HG02623 (cell line): ENCODE results near the gene LACTBL1.

Source experiments
- ATAC-seq: cut with Tn5 transposase; IDR thresholded peaks from one replicate; pipeline ENCODE4 v1.9.1; 2021; ENCODE audit warnings: moderate library complexity; ENCODE audit not compliant: unreplicated experiment

LACTBL1 gene

GRCh38 chr1:22976461-22977243 lies 4.0 kb upstream of the LACTBL1 start:
- ATAC-seq: no peak

DNA sequence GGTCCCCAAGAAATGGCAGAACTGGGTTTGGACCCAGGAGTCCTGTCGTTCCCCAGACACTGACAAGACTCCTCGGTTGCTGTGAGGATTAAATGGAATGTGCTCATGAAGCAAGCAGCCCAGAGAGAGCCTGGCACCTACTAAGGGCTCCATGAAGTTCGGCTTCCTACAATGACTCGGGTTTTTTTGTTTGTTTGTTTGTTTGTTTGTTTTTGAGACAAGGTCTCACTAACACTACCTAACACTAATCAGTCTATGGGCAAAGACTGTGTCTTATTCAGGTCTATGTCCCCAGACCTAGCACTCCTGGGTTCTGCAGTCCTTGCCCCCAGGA lies 3.4 kb upstream of the LACTBL1 start:
- no peak for ATAC-seq

GRCh38 chr1:22975694-22976093 lies 3.0 kb upstream of the LACTBL1 start:
- no peak for ATAC-seq

- no peak for ATAC-seq
Measured at GRCh38 chr1:22971611-22972405, 858 bp downstream of the LACTBL1 start.

DNA sequence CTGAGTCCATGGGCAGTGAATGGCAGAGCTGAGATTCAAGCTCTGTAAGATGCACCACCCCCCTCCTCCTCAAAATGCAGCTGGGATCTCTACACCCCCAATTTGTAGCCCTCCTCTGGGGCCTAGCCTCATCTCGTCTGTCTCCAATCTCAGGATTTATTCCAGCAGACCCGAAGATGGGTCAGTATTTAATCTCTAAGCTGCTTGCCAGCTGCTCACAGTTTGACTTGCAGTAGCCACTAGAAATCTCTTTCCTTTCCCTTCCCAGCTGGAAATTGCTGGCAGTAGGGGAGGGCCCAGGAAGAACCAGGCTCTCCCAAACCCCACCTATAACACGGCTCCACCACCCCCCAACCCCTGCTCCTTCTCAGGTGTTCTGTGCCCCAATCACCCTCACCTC lies 1.5 kb downstream of the LACTBL1 start:
- no peak for ATAC-seq

GRCh38 chr1:22970096-22970495 lies 2.6 kb downstream of the LACTBL1 start:
- ATAC-seq: no peak

GRCh38 chr1:22969304-22969709 lies 3.4 kb downstream of the LACTBL1 start:
- ATAC-seq: no peak

DNA sequence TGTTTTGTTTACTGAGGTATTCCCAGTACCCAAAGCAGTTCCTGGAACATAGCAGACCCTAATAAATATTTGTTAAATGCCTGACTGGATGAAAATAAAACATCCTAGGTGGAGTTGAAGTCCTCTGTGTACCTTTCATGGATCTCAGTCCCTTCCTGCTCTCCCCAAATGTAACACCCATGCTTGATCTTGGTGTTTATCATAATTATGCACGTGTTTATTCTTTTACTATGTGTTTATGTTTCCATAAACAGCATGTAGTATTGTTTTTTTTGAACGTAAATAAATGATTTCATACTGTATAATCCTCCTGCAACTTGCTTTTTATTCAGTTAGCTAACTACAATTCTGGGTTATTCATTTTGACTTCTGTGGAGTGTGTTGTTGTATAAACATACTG lies 4.8 kb downstream of the LACTBL1 start:
- ATAC-seq: no peak

DNA sequence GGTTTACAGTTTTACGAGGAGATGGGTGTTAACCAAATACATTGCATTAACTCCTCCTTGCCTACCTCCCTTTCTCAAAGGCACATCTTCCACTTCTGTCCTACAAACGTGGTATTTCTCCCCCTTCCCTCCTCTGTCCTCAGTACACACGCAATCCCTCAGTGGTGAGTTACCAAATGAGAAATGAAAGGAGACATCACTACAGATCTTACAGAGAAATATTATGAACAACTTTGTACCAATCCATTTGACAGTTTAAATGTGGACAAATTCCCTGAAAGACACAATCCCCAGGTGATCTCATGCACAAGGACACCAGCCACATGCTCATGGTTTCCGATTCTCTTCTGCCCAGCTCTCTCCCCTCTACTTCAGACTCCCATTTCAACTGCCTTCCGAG lies 6.4 kb downstream of the LACTBL1 start:
- ATAC-seq: no peak

DNA sequence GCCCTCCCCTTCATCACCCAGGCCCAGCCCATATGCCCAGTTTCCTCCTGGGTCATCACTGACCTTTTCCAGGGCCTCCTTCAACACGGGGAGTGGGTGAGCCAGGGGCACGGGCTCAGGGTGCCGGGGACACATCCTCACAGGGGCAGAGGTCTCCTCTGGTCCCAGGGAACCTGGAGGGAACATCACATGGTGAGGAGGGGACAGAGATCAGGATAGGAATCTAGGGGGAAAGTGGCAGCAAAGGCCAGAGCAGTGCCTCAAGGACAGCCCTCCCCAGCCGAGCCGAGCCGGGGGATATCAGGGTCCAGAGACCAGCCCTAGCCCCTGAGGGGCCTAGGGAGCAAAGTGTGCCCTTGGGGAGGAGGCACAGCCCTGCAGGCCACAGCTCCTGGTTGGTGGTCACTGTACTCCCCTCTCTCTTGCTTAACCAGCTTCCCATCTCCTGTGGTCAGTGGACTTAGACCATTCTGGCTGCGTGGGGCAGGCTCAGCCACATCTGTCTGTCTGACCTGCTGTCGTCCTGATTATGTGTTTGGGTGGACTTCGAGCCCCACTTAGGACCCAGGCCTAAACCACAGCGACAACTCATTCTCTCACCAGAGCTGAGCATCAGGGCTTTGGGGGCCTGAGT lies 9.5 kb downstream of the LACTBL1 start:
- no peak for ATAC-seq

GRCh38 chr1:22962558-22962957 lies 10.1 kb downstream of the LACTBL1 start:
- ATAC-seq: no peak

- ATAC-seq: no peak
Measured at GRCh38 chr1:22959545-22960360, 12.9 kb downstream of the LACTBL1 start.

DNA sequence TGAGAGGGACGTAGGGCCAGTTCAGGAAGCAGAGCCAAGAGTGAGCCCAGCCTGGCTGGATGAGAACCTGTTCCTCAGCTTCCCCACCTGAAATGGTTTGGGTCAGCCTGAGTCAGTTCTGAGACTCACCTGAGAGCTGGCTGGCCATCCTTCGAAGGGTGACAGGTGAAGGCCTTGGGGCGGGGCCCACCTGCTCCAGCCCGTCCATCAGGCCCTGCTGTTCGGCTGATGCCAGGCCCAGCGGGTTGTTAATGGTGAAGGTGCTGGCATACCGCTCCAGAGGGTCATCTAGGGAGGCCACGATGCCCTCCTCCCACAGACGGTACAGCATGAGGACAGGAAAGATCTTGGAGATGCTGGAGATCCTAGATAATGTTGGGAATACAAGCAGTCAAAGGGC lies 14.1 kb downstream of the LACTBL1 start:
- no peak for ATAC-seq

- ATAC-seq: no peak
Measured at GRCh38 chr1:22957066-22957465, 15.6 kb downstream of the LACTBL1 start.

DNA sequence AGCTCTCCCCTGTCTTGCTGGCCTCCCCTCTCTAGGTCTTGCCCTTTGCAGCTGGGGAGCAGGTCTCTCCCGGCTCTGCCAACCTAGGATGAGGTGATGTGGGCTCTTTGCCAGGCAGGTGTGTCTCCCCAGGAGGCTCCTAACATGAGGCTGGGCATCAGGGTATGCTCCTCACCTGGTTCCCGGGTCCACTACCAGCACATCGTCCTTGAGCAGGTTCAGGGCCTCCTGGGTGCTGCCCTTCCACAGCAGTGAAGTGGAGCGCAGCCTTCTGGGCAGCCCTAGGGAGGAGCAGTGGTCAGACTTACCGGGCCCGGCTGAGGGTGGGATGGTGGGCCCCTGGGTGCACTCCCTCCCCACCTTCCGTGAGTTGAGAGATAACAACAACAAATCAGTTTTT lies 17.5 kb downstream of the LACTBL1 start:
- no peak for ATAC-seq

- ATAC-seq: no peak
Measured at GRCh38 chr1:22953740-22954141, 18.9 kb downstream of the LACTBL1 start.

DNA sequence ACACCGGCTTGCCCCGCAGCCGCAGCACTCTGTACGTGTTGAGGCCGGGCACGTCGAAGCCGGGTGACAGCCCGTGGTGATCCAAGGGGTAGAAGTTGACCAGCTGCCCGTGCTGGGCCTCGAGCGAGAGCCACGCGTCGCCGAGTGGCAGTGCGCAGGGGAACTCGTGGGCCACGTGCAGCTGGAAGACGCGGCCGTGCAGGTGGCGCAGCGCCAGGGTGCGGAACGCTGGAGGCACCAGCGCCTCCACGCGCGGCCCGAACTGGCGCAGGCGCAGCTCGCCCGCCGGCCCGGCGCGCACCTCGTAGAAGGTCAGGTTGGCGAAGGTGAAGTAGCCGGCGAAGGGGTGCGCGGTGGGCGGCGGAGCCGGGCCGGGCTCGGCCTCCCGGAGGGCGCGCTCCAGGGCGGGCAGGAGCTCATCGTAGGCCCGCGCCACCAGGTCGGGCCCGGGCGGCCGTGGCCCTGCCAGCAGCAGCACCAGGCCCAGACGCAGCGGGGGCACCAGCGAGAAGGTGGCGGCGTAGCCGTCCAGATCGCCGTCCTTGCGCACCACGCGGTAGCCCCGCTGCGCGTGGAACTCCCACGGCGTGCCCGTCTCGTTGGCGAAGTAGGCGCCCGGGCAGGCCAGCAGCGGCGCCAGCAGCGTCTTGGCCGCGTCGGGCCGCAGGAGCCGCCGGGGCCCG lies 19.5 kb downstream of the LACTBL1 start:
- ATAC-seq: no peak

- ATAC-seq: no peak
Measured at GRCh38 chr1:22952694-22953056, 20.0 kb downstream of the LACTBL1 start.

DNA sequence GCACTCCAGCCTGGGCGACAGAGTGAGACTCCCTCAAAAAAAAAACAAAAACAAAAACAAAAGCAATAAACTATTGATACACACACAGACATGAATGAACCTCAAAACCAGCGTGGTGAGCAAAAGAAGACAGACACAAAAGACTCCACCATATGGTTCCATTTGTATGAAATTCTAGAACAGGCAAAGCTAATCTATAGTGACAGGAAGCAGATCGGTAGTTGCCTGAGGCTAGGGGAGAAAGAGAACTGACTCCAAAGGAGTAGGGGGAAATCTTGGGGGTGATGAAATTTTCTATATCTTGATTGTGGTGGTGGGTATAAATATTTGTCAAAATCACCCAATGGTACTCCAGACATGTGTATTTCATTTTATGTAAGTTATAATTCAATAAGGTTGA lies 20.9 kb downstream of the LACTBL1 start:
- no peak for ATAC-seq

- no peak for ATAC-seq
Measured at GRCh38 chr1:22949822-22950331, 22.8 kb downstream of the LACTBL1 start.
